ENCODE results near the gene PRSS3.
"Not testable (repeated sequence)": the region's sequence is repeated elsewhere in the genome, so short reads cannot be mapped to it uniquely, and the experiment has no call there.

Gene PRSS3

GRCh38 chr9:33818847-33819500, 23.6 kb downstream of the PRSS3 start:
- no peak for DNase-seq

- no peak for DNase-seq
Observed at GRCh38 chr9:33820231-33820745, 24.9 kb downstream of the PRSS3 start.

GRCh38 chr9:33823801-33824200, 28.4 kb downstream of the PRSS3 start:
- no peak for DNase-seq

- DNase-seq: not testable (repeated sequence)
Observed at GRCh38 chr9:33827285-33827684, 31.9 kb downstream of the PRSS3 start.

- DNase-seq: not testable (repeated sequence)
Observed at GRCh38 chr9:33829641-33830230, 34.4 kb downstream of the PRSS3 start.

GRCh38 chr9:33835625-33836260, 40.4 kb downstream of the PRSS3 start:
- DNase-seq: no peak

- DNase-seq: not testable (repeated sequence)
Observed at GRCh38 chr9:33836261-33836660, 40.9 kb downstream of the PRSS3 start.

- DNase-seq: no peak
Observed at GRCh38 chr9:33837138-33837537, 41.8 kb downstream of the PRSS3 start.

- DNase-seq: no peak
Observed at GRCh38 chr9:33840381-33840780, 45.0 kb downstream of the PRSS3 start.

- DNase-seq: no peak
Observed at GRCh38 chr9:33843312-33843961, 48.1 kb downstream of the PRSS3 start.

GRCh38 chr9:33846231-33846630, 50.9 kb downstream of the PRSS3 start:
- no peak for DNase-seq

- DNase-seq: not testable (repeated sequence)
Observed at GRCh38 chr9:33847894-33848205, 52.5 kb downstream of the PRSS3 start.

Measured in T1000 (cell line).